ENCODE data around the gene KRT3. TPM values are rescaled to one million over a fixed set of nuclear protein-coding genes. Genes with fewer than 3 reads are reported as not detected.

The KRT3 gene
- total and polyA plus RNA-seq, 9 of the 15 experiments (the other 6 are each of a cell fraction or from before 2014, with no cell fraction given): not detected

GRCh38 chr12:52745554-52745953, 50.4 kb downstream of the KRT3 start:
- no peak for FAIRE-seq
- Histone ChIP-seq H3K27ac (ENCODE audit: extremely low read depth, low read depth, low read length) (no peak overlapping the region), H3K4me1 (replicated peaks in 1 of 2; ENCODE audit: control insufficient read depth in 2 of 2, insufficient read depth in 2 of 2, low read length in 2 of 2) (peaks cover 0 to 4% of the 10 kb centered on the region in 2 experiments; a peak in 1 of 5 replicates), H3K9me1 (ENCODE audit: control insufficient read depth, insufficient read depth, low read length) (no peaks in the 10 kb centered on the region), H2AFZ (ENCODE audit: low read depth, low read length) (no peak overlapping the region), H4K20me1 (replicated peaks; ENCODE audit: control insufficient read depth, insufficient read depth, low read length) (no peaks in the 10 kb centered on the region), H3K79me2 (ENCODE audit: control insufficient read depth, insufficient read depth, low read length) (no peaks in the 10 kb centered on the region), H3K27me3 (ENCODE audit: control insufficient read depth in 2 of 2, insufficient read depth in 2 of 2, low read length in 2 of 2) (peaks cover 2 to 24% of the 10 kb centered on the region in 2 experiments; a peak in 3 of 5 replicates), H3K9ac (ENCODE audit: insufficient read depth in 1 of 2, low read depth in 2 of 2, low read length in 2 of 2) (no peak overlapping the region), H3K4me2 (ENCODE audit: insufficient read depth, low read length) (no peak overlapping the region), H3K36me3 (ENCODE audit: control insufficient read depth, insufficient read depth, low read length) (no peaks in the 10 kb centered on the region), H3K4me3 (no peak overlapping the region), H3K9me3 (replicated peaks; ENCODE audit: control insufficient read depth, insufficient read depth, low read depth, low read length) (no peaks in the 10 kb centered on the region)
- DNase-seq (ENCODE audit: extremely low read depth in 1 of 4, low spot score in 3 of 4): no peak
- TF ChIP-seq, protein P1, sequence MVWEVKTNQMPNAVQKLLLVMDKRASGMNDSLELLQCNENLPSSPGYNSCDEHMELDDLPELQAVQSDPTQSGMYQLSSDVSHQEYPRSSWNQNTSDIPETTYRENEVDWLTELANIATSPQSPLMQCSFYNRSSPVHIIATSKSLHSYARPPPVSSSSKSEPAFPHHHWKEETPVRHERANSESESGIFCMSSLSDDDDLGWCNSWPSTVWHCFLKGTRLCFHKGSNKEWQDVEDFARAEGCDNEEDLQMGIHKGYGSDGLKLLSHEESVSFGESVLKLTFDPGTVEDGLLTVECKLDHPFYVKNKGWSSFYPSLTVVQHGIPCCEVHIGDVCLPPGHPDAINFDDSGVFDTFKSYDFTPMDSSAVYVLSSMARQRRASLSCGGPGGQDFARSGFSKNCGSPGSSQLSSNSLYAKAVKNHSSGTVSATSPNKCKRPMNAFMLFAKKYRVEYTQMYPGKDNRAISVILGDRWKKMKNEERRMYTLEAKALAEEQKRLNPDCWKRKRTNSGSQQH (CRISPR knock-in tag; IDR thresholded peaks at IDR 0.05): no peak
- TF ChIP-seq GATA2 (CRISPR knock-in tag; IDR thresholded peaks at IDR 0.05) (no peak), STAT5A (IDR thresholded peaks at IDR 0.05; ENCODE audit: borderline replicate concordance, low read length) (no peak), DIDO1 (tag; IDR thresholded peaks at IDR 0.05; ENCODE audit: low read depth) (no peak), RREB1 (CRISPR knock-in tag; IDR thresholded peaks at IDR 0.05) (no peak), BMI1 (IDR thresholded peaks at IDR 0.05; ENCODE audit: low read length) (no peak), ETS2 (tag; IDR thresholded peaks at IDR 0.05; ENCODE audit: borderline replicate concordance, poor library complexity, severe bottlenecking) (no peak), TGIF2 (CRISPR knock-in tag; IDR thresholded peaks at IDR 0.05) (no peak), HMG20B (CRISPR knock-in tag; IDR thresholded peaks at IDR 0.05) (no peak)
- in situ Hi-C loops (cut with MboI): no loop called here
- no TSS peak for BruUV-seq (replicated peaks)
- WGBS (ENCODE audit: insufficient coverage, low coverage, missing lambda C conversion rate): 0% methylated on average over 5 of the region's 5 CpGs
- POLR2A ChIA-PET: interaction anchor here (0.6 to 1.3 kb wide), 5 partner anchors 10 to 1596 kb away, joined by 3 to 5 read pairs (median 3); partner anchors contain the start of gene CBX5
- intact Hi-C loops (cut with micrococcal nuclease): no loop called here
- CTCF ChIA-PET (ENCODE audit: low intra/inter-chr PET ratio): no interaction called here
- ATAC-seq: no peak
